Breast epithelium (tissue), 4 donors: ENCODE results near the gene MAPKAPK2. TPM values are rescaled to one million over a fixed set of nuclear protein-coding genes. Genes with fewer than 3 reads are reported as not detected.
"Not testable (repeated sequence)": the region's sequence is repeated elsewhere in the genome, so short reads cannot be mapped to it uniquely, and the experiment has no call there.

Source experiments
- DNase-seq, 2 donors: peaks; one replicate each; pipeline ENCODE4 v3.0.0-alpha.2; 2019; ENCODE audit warnings: low spot score in 2 of 2
- H3K27ac ChIP-seq, 2 donors: fragments of 200-600 bp; sonication (generic) in 1 of 2; one replicate each; pipeline ENCODE4 v1.5.1; 2016 to 2019; ENCODE audit warnings: mild to moderate bottlenecking in 1 of 2
- H3K27me3 ChIP-seq, 2 donors: fragments of 200-600 bp; sonication (generic) in 1 of 2; one replicate each; pipeline versions ENCODE4 v1.5.1 to v1.6.0; 2017 to 2019; ENCODE audit warnings: control low read depth in 1 of 2, mild to moderate bottlenecking in 1 of 2
- H3K36me3 ChIP-seq: fragments of 200-600 bp; one replicate; pipeline ENCODE4 v1.5.1; 2019
- H3K4me1 ChIP-seq, 2 donors: fragments of 200-600 bp; sonication (generic); one replicate each; pipeline ENCODE4 v1.5.1; 2016 to 2019; ENCODE audit warnings: control low read depth in 1 of 2
- H3K4me3 ChIP-seq, 3 donors: fragments of 200-600 bp; sonication (generic); 1 replicate in 2 of 3; 2 replicates in 1 of 3; pipeline ENCODE4 v1.5.1; 2016 to 2019; ENCODE audit warnings: mild to moderate bottlenecking in 3 of 3, moderate library complexity in 2 of 3
- H3K9me3 ChIP-seq, 2 donors: fragments of 200-600 bp; sonication (generic) in 1 of 2; one replicate each; pipeline ENCODE4 v1.5.1; 2016 to 2019; ENCODE audit warnings: control low read depth in 1 of 2
- POLR2A ChIP-seq: fragments of 450-650 bp; IDR thresholded peaks from one replicate; pipeline ENCODE4 v1.6.1; 2016; ENCODE audit warnings: antibody characterized with exemption, mild to moderate bottlenecking, moderate library complexity
- POLR2AphosphoS5 ChIP-seq, 3 donors: sonication (generic); formaldehyde crosslinking; IDR thresholded peaks; one replicate each; pipeline ENCODE4 v1.6.1; 2017; ENCODE audit warnings: antibody characterized with exemption in 3 of 3
- intact Hi-C: fragments of 100-400 bp; cut with DNase I; formaldehyde crosslinking; loops from one replicate; pipeline ENCODE4 v1.15.1; 2023; ENCODE audit warnings: low total_unique reads
- total RNA-seq, 3 donors: library from RNA; depleted of rRNA; stranded (reverse); fragments of >200 nt; gene quantifications; one replicate each; pipeline ENCODE4 v1.1.0, GENCODE V29; 2016
- TF ChIP-seq, protein P1 (sequence below), 3 donors: fragments of 450-650 bp; IDR thresholded peaks; one replicate each; pipeline ENCODE4 v1.5.1; 2016 to 2017; ENCODE audit warnings: antibody characterized with exemption in 3 of 3, mild to moderate bottlenecking in 3 of 3, moderate library complexity in 3 of 3

The MAPKAPK2 gene
- total RNA-seq, 3 donors from 2014 or later, result 47.4 to 69.2 (median 67.2) TPM

DNA sequence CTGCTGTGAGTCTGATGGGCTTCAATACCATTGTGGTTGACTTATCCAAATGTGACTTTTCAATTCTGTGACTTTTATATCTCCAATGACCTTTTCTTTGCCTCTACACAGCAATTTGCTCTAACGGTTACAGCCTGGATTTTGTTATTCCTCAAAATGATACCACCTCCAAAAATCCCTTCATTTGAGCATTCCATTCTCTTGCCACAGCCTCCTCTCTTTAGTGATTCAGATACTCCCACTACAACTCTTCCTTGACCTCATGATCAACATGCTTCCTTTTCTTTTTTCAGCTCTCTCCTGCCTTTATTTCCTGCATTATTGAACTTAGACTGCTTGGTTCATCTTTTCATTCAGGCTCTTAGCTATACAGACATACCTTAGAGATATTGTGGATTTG is 69.3 kb downstream of the MAPKAPK2 start:
- no peaks in the 10 kb centered on the region for H3K4me1 ChIP-seq
- H3K27me3 ChIP-seq, result no peaks in the 10 kb centered on the region
- no peaks in the 10 kb centered on the region for H3K9me3 ChIP-seq
- no peaks in the 10 kb centered on the region for H3K36me3 ChIP-seq
- H3K4me3 ChIP-seq, result no peak overlapping the region
- intact Hi-C loops, result no loop called here
- H3K27ac ChIP-seq, result no peak overlapping the region
- no peak for DNase-seq
- TF ChIP-seq, protein P1, sequence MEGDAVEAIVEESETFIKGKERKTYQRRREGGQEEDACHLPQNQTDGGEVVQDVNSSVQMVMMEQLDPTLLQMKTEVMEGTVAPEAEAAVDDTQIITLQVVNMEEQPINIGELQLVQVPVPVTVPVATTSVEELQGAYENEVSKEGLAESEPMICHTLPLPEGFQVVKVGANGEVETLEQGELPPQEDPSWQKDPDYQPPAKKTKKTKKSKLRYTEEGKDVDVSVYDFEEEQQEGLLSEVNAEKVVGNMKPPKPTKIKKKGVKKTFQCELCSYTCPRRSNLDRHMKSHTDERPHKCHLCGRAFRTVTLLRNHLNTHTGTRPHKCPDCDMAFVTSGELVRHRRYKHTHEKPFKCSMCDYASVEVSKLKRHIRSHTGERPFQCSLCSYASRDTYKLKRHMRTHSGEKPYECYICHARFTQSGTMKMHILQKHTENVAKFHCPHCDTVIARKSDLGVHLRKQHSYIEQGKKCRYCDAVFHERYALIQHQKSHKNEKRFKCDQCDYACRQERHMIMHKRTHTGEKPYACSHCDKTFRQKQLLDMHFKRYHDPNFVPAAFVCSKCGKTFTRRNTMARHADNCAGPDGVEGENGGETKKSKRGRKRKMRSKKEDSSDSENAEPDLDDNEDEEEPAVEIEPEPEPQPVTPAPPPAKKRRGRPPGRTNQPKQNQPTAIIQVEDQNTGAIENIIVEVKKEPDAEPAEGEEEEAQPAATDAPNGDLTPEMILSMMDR (IDR thresholded peaks at IDR 0.05), result no peak
- TF ChIP-seq POLR2AphosphoS5 (IDR thresholded peaks at IDR 0.05) (no peak), POLR2A (no peak)

DNA sequence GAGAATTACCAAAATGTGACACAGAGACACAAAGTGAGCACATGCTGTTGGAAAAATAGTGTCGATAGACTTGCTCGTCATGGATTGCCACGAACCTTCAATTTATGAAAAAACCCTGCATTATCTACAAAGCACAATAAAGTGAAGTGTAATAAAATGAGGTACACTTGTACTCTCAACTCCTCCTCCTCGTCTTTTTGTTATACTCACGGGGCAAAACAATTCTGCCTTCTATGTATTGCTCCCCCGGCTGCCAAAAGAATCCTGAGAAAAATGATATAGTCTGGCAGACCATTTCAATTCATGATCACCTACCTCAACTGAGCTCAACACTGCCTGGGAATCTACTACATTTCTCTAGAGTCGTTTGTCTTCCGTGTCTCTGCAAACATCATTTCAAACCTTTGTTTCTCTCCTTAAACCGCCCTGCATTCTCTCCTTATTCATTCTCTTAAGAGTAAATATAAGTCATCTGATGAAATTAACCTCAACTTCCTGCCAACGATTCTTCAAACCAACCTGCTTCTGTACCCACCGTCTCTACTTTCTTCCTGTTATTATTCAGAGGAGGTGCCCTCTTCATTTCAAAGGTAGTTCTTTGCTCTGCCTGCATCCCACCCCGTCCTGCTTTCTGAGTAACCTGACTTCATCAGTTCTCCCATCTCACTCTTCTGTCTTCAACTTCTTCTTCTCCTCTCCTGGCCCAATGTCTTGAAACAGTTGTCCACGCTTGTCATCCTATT is 73.0 kb downstream of the MAPKAPK2 start:
- Histone ChIP-seq H3K36me3 (no peaks in the 10 kb centered on the region), H3K27me3 (no peaks in the 10 kb centered on the region), H3K27ac (no peak overlapping the region), H3K4me1 (no peaks in the 10 kb centered on the region), H3K4me3 (no peak overlapping the region), H3K9me3 (no peaks in the 10 kb centered on the region)
- TF ChIP-seq, protein P1 (IDR thresholded peaks at IDR 0.05), result no peak
- no peak for TF ChIP-seq POLR2AphosphoS5 (IDR thresholded peaks at IDR 0.05)
- no peak for TF ChIP-seq POLR2A
- intact Hi-C loops, result no loop called here
- no peak for DNase-seq

DNA sequence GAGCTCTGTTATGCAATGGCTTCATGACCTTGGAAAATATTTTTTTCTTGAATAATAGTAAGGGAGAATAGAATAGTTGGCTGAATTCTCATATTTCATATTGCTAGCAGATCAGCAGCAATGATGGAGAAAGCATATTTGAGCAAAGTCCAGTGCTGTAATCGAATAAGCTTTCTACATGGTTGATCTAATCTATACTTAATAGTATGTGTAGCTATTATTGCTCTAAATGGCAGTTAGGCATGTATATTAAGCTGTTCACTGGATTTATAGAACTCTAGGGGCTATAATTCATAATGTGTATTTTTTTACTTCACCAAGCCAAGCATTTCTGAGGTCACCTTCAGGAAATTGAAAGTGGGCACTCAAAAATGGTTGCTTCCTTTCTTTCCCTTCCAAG is 75.9 kb downstream of the MAPKAPK2 start:
- Histone ChIP-seq H3K4me1 (no peaks in the 10 kb centered on the region), H3K9me3 (no peaks in the 10 kb centered on the region), H3K4me3 (no peak overlapping the region), H3K36me3 (no peaks in the 10 kb centered on the region), H3K27ac (no peak overlapping the region), H3K27me3 (no peaks in the 10 kb centered on the region)
- intact Hi-C loops, result no loop called here
- TF ChIP-seq, protein P1 (IDR thresholded peaks at IDR 0.05), result no peak
- no peak for TF ChIP-seq POLR2AphosphoS5 (IDR thresholded peaks at IDR 0.05)
- TF ChIP-seq POLR2A, result no peak
- DNase-seq, result no peak

DNA sequence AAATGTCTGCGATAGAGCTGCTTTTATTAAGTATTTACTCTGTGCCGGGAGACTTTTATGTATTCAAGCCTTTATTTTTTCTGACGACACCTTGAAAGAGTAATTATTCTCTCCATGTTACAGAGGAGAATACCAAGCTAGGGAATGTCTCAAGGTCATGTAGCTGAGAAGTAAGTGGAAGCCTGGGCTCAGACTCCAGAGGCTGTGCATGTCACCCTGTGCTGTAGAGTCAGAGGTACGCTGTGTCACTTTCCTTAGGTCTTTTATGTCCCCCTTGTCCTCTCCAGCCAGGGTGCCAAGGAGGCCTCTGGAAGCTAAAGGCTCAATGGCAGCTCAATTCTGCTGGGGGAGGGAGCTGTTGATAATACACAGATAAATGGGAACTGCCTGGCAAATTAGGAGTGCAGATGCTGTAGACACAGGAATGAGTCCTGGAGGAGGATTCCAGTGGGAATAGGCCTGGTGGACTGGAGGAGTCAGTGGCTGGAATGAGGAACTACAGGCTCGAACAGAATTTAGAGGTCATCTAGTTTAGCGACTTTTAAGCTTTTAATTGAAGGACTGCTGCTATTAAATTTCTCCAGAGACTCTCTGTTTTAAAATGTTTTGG is 76.6 kb downstream of the MAPKAPK2 start:
- no peaks in the 10 kb centered on the region for H3K9me3 ChIP-seq
- H3K27me3 ChIP-seq, result no peaks in the 10 kb centered on the region
- H3K4me1 ChIP-seq, result no peaks in the 10 kb centered on the region
- no peak for DNase-seq
- no peak overlapping the region for H3K27ac ChIP-seq
- no peak overlapping the region for H3K4me3 ChIP-seq
- intact Hi-C loops, result no loop called here
- TF ChIP-seq POLR2A, result no peak
- TF ChIP-seq, protein P1 (IDR thresholded peaks at IDR 0.05), result no peak
- TF ChIP-seq POLR2AphosphoS5 (IDR thresholded peaks at IDR 0.05), result no peak
- no peaks in the 10 kb centered on the region for H3K36me3 ChIP-seq

DNA sequence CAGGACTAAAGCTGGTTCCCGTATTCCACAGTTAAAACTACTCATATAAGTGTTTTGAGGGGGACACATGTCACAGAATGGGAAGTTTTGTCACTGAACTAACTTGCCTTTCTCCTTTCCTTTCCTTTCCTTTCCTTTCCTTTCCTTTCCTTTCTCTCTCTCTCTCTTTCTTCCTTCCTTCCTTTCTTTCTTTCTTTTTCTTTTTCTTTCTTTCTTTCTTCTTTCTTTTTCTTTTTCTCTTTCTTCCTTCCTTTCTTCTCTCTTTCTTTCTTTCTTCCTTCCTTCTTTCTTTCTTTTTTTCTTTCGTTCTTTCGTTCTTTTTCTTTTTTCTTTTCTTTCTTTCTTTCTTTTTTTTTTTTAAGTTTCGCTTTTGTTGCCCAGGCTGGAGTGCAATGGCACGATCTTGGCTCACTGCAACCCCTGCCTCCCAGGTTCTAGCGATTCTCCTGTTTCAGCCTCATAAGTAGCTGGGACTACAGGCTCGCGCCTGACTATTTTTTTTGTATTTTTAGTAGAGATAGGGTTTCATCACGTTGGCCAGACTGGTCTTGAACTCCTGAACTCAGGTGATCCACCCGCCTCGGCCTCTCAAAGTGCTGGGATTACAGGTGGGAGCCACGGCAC is 78.1 kb downstream of the MAPKAPK2 start:
- H3K27ac ChIP-seq, H3K4me3 ChIP-seq, DNase-seq, intact Hi-C loops, H3K27me3 ChIP-seq, H3K4me1 ChIP-seq, H3K9me3 ChIP-seq, H3K36me3 ChIP-seq: not testable (repeated sequence)

DNA sequence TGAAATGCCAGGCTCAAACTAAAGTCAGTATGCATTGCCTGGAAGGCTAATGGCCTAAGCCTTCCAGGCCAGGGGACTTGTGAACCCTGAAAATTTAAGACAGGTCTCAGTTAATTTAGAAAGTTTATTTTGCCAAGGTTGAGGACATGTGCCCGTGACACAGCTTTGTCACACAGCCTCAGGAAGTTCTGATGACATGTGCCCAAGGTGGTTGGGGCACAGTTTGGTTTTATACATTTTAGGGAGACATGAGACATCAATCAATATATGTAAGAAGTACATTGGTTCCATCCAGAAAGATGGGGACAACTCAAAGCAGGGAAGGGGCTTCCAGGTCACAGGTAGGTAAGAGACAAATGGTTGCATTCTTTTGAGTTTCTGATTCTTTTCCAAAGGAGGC is 81.1 kb downstream of the MAPKAPK2 start:
- H3K36me3 ChIP-seq, DNase-seq, H3K4me3 ChIP-seq, H3K27ac ChIP-seq, H3K27me3 ChIP-seq, intact Hi-C loops, H3K4me1 ChIP-seq, H3K9me3 ChIP-seq: not testable (repeated sequence)
